Epidermal melanocyte (primary cell): ENCODE measurements around the gene REPS1.
"Not testable (repeated sequence)": the region's sequence is repeated elsewhere in the genome, so short reads cannot be mapped to it uniquely, and the experiment has no call there.

Source experiments
- DNase-seq: peaks from one replicate; pipeline ENCODE4 v3.0.0; 2011; ENCODE audit warnings: low spot score; ENCODE audit not compliant: insufficient read length

REPS1 gene

GRCh38 chr6:139003751-139004150 lies 15.7 kb upstream of the REPS1 start:
- DNase-seq = no peak

- no peak for DNase-seq
Measured at GRCh38 chr6:138999949-139000725, 12.1 kb upstream of the REPS1 start.

DNA sequence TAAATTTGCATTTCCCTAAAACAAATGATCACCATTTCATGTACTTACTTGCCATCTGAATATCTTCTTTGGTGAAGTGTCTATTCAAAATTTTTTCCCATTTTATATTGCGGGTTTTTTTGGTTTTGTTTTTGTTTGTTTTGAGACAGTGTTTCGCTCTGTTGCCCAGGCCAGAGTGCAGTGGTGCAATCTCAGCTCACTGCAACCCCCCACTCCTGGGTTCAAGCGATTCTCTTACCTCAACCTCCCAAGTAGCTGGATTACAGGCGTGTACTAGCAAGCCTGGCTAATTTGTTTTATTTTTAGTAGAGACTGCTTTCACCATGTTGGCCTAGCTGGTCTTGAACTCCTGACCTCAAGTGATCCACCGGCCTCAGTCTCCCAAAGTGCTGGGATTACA lies 9.1 kb upstream of the REPS1 start:
- no peak for DNase-seq

DNA sequence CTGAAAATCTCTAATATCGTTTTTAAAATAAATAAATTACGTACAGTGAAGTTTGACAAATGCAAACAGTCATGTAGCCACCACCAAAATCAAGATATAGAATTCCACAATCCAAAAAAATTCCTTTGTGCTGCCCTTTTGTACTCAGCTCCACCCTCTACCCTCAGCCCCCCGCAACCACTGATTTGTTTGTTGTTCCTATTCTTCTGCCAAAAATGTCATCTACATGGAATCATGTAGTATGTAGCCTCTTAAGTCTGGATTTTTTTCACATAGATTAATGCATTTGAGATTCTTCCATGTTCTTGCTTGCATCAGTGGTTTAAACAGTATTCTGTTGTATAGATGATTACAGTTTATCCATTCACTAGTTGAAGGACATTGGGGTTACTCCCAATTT lies 8.5 kb upstream of the REPS1 start:
- no peak for DNase-seq

- DNase-seq = not testable (repeated sequence)
Measured at GRCh38 chr6:138993410-138993809, 5.4 kb upstream of the REPS1 start.

- DNase-seq = not testable (repeated sequence)
Measured at GRCh38 chr6:138992965-138993364, 4.9 kb upstream of the REPS1 start.

- DNase-seq = no peak
Measured at GRCh38 chr6:138991206-138991605, 3.2 kb upstream of the REPS1 start.

DNA sequence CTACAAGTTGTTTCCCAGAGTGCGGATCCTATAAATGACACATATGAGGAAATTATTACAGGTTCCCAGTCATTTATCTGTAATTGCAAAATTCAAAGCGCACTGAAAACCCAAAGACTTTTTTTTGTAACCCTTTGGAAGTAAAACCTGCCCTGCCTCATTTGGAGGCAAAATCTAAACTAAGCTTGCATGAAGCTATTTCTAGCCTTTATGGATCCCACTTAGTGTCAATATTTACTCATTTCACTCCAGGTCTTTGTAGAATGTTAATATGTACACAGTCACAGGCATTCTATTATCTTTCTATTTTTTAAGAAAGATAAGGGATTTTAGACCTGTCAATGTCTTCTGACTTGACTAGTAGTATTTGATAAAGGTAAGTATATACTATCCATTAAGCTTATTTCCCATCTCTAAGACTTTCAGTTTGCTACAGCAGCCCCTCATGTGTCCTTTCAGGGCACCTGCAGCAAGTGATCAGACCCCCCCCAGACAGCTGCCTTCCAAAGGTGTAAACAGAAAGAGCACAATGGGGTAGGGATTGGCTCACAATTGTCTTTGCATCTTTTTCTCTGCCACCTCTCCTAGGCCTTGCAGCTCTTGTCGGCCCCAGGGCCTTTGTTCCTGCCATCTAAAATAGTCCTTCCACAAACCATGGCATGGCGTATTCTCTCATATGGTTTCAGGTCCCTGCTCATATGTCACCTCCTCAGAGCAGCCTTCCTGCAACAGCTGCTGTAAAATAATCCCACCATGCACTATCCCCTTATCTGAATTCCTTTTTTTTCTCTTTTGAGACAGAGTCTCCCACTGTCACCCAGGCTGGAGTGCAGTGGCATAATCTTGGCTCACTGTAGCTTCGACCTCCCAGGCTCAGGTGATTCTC lies 1.3 kb upstream of the REPS1 start:
- DNase-seq = no peak

GRCh38 chr6:138988469-138988834 lies 399 bp upstream of the REPS1 start:
- DNase-seq = no peak

- DNase-seq = no peak
Measured at GRCh38 chr6:138987080-138987642, 892 bp downstream of the REPS1 start.

- no peak for DNase-seq
Measured at GRCh38 chr6:138986578-138986977, 1.5 kb downstream of the REPS1 start.

DNA sequence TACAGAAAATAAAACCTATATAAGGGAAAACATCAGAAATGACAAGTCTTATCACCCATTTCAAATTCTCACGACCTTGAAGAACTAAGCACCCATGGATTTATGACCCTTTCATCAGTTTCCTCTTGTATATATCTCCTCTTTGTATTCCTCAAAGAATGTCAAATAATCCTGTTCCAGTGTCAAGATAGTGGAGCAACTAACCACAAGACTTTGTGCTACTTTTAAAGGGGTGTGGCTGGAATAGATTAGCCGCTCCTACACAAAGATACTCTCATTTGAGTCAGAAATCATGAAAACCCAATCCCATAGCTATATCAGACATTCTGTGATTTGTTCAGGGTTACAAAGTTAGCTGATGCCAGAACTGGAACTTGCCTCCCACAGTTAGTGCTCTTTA lies 6.6 kb downstream of the REPS1 start:
- DNase-seq = no peak

DNA sequence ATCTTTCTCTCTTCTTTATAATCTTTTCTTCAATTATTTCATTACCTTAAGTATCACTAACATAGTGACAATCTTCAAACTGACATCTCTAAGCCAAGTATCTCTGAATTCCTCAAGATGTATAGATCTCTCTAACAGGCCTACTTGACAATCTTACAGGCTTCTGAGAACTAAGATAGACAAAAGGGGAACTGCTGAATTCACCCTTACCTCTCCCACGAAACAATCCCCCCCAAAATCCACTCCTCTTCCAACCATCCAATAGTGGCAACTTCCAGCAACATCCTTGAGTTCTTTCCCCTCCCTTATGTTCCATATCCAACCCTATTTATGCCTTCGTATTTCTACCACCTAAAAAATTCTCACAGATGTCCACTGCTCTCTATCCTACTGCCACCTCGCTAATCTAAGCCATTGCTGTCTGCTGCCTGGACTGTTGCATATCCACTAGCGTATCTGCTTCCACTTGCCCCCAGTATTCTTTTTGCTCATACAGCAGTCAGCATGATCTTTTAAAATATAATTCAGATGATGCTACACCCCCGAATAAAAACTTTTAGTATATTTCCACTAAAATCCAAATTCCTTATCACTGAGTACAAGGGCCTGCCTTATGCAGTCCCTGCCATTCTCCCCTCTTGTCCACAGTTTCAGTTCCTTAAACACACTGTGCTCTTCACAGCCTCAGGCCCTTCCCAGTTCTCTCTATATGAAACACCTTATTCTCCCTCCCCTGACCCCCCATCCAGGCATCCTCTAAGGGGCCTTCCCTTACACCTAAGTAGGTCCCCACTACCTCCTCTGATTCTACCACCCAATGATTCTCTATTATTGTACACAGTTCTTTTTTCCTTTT lies 8.0 kb downstream of the REPS1 start:
- DNase-seq = no peak

- DNase-seq = no peak
Measured at GRCh38 chr6:138979365-138979764, 8.7 kb downstream of the REPS1 start.

GRCh38 chr6:138978229-138978628 lies 9.8 kb downstream of the REPS1 start:
- no peak for DNase-seq

- no peak for DNase-seq
Measured at GRCh38 chr6:138977646-138978167, 10.3 kb downstream of the REPS1 start.

- DNase-seq = no peak
Measured at GRCh38 chr6:138977242-138977641, 10.8 kb downstream of the REPS1 start.

- DNase-seq = no peak
Measured at GRCh38 chr6:138975815-138976214, 12.2 kb downstream of the REPS1 start.

- no peak for DNase-seq
Measured at GRCh38 chr6:138973466-138974153, 14.4 kb downstream of the REPS1 start.

GRCh38 chr6:138972226-138972665 lies 15.8 kb downstream of the REPS1 start:
- DNase-seq = no peak
